GM11168 (cell line): ENCODE measurements around the gene RNF13.

Experiments used
- in situ Hi-C: fragments of 300-500 bp; cut with MboI; formaldehyde crosslinking; loops from one replicate; pipeline ENCODE4 v1.12.0; 2022; ENCODE audit warnings: low sequenced_read_pairs; ENCODE audit not compliant: unreplicated experiment

RNF13 gene

DNA sequence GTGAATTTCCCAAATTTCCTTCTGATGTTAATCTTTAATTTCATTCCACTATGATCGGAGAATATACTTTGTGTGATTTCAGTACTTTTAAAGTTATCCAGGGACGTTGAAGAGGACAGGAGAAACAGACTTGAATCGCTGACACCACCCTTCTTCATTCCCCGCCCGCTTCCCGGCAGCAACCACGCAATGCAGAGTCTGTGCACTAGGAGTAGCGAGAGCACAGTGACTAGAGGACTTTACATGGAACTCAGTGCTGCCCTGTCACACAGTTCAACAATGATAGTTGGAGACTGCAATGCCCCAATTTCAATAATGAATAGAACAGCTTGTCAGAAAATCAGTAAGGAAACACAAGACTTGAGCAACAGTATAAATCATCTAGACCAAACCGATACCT lies 73.9 kb downstream of the RNF13 start:
- in situ Hi-C loops = no loop called here

DNA sequence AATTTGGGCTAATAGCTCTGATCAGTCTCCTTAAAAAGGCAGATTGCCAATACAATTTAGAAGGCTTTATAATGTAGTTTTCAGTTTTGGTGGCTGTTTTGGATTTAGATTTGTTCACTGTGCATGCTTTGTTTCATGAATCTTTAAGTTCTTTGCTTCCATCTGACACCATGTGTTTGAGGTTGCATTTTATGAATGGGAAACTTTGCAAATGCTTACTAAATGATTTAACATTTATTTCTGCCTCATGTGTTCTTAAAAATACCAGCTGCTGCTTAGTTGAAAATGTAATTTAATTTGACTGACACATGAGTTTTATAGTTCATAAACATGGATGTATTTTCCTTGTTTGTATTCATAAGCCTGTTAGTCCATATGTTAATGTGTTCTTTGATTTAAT lies 78.6 kb downstream of the RNF13 start:
- in situ Hi-C loops = no loop called here

DNA sequence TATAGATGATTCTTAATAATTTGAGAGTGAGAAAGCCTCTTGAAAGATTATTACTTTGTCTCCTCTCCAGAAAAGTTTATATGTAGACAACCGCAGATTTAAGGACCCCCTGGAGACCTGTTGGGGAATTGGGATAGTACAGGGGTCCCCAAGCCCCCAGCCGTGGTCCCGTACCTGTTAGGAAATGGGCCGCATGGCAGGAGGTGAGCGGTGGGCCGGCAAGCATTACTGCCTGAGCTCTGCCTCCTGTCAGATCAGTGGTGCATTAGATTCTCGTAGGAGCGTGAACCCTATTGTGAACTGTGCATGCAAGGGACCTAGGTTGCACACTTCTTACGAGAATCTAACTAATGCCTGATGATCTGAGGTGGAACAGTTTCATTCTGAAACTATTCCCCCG lies 79.4 kb downstream of the RNF13 start:
- in situ Hi-C loops = no loop called here

GRCh38 chr3:149894205-149894604 lies 81.2 kb downstream of the RNF13 start:
- in situ Hi-C loops = no loop called here

GRCh38 chr3:149895339-149895738 lies 82.3 kb downstream of the RNF13 start:
- in situ Hi-C loops = no loop called here

DNA sequence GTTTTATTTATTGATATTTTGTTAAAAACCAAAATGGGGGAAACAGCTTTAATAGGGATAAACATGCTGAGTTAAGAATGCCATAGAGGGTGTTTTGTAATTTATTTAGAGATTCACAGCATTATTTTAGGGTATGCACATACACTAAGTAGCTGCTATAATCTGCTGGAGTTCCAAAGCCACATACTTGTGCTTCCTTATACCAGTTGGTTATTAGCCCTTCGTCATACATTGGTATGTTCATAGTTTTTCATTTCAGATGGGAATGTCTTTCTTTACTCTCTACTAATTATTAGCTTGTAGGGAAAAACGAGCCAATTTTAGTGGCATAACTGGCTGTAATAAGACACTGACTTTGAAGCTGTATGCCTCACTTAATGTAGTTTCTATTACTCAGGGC lies 82.8 kb downstream of the RNF13 start:
- in situ Hi-C loops = no loop called here

- in situ Hi-C loops = no loop called here
Observed at GRCh38 chr3:149898771-149899170, 85.8 kb downstream of the RNF13 start.

GRCh38 chr3:149900322-149900721 lies 87.3 kb downstream of the RNF13 start:
- in situ Hi-C loops = no loop called here

- in situ Hi-C loops = no loop called here
Observed at GRCh38 chr3:149901770-149902169, 88.8 kb downstream of the RNF13 start.

DNA sequence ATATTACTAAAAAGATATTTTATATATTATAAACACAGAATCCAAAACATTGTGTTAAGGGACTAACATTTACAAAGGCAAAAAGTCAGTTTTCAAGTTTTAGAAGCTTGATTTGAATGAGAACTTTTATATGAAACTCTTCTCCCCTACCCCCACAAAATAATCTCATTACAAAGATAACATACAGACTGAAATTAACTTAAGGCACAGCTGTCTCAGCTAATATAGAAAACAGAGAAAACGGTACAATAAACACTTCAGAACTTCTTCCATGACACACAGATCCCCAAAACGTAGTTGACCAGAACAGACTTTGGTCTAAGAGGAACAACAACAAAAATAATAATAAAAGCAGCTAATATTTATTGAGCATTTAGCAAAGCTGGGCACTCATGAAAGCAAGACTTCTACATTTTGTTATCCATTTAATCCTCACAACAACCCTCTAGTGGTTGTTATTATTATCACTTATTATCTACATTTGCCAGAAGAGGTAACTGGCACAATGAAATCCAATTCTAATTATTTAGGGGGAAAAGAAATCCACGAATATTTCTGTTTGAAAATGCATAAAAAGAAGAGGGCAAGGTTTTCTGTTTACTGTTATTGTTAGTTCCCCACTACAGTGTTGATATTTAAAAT lies 89.6 kb downstream of the RNF13 start:
- in situ Hi-C loops = no loop called here

- in situ Hi-C loops = no loop called here
Observed at GRCh38 chr3:149906036-149906435, 93.0 kb downstream of the RNF13 start.

DNA sequence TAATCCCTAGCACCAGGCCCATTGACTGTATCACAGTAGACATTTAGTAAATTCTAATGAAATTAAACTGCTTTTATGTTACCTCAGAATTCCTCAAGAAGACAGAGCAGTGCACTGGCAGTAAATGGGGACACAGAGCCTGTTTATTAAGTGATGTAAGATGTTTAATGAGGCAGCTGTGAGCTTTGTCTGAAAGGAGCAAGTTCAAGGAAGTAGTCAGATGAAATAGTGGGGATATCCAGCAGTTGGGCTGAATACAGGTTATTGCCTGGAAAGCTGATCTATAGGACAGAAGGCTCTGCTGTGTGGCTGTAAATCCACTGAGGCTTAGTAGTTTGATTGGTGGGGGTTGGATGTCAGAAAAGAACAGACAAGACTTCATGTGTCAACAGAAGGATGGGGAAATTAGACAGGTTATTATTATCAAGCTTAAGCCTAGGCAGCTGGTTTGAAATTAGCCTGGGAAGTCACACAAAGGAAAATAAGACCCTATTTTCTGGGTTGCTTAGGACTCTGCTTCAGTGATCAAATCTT lies 95.5 kb downstream of the RNF13 start:
- in situ Hi-C loops = no loop called here

DNA sequence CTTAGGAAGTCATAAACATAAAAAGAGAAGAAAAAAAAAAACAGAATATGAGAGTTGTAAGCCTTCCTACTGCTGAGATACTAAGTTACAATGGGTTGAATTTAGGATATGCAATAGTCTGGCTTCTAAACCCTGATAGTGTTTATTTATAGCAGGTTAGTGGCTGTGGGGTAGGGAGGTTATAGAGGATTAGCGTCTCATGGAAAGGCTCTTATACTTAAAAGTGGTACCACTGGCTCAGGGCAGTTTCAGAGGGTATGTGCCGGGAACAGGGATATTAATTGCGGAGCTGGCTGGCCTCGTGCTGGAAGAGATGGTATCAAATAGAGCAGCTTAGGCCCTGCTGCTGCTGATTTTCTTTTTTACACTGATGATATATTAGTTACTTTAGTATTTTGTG lies 96.9 kb downstream of the RNF13 start:
- in situ Hi-C loops = no loop called here

- in situ Hi-C loops = no loop called here
Observed at GRCh38 chr3:149917124-149917667, 104.2 kb downstream of the RNF13 start.

GRCh38 chr3:149919509-149919908 lies 106.5 kb downstream of the RNF13 start:
- in situ Hi-C loops = no loop called here

DNA sequence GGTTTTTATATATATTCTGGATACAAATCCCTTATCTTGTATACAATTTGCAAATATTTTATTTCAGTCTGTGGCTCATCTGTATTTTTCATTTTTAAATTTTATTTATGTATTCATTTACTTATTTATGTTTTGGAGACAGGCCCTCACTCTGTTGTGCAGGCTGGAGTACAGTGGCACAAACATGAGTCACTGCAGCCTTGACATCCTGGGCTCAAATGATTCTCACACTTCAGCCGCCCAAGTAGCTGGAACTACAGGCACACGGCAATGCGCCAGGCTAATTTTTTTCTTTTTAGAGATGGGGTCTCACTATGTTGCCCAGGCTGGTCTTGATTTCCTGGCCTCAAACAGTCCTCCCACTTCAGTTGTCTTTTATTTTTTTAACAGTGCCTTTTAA lies 107.1 kb downstream of the RNF13 start:
- in situ Hi-C loops = no loop called here

GRCh38 chr3:149933008-149933407 lies 120.0 kb downstream of the RNF13 start:
- in situ Hi-C loops = no loop called here

DNA sequence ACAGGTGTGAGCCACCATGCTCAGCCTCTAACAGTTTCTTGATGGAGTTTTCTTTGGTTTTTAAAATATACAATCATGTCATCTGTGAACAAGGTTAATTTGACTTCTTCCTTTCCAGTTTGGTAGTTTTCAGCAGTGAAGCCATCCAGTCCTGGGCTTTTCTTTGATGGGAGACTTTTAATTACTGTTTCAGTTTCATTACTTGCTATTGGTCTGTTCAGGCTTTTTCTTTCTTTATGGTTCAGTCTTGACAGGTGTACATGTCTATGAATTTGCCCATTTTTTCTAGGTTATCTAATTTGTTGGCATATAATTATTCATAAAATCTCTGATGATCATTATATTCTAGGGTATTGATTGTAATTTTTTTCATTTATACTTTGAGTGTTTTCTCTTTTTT lies 120.8 kb downstream of the RNF13 start:
- in situ Hi-C loops = no loop called here

DNA sequence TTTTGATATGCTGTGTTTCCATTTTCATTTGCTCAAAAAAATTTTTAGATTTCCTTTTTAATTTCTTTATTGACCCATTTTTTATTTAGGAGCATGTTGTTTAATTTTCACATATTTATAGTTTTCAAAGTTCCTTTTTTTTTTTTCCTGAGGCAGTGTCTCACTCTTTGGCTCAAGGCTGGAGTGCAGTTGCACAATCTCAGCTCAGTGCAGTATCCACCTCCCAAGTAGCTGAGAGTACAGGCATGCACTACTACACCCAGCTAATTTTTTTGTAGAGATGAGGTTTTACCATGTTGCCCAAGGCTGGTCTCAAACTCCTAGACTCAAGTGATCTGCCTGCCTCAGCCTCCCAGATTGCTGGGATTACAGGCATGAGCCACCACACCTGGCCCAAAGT lies 121.5 kb downstream of the RNF13 start:
- in situ Hi-C loops = no loop called here

DNA sequence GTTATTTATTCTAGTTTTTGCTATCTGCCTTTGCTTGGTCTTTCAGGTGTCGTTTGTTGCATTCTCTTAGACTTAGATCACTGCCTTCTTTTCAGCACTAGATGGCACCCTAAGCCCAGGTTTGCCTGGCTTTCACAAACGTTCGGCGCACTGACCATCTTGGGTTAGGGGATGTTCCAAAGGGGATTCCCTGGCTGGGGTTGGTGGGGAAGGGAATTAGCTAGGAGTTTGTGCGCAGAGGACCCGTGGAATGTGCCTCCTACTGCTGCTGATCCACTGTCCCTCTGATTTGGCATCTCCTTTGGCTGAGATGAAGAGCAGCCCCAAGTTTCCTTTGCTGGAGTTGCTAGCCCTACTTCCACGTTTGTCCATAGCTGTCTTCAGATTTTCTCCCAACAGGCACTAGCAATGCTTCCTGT lies 123.8 kb downstream of the RNF13 start:
- in situ Hi-C loops = loop anchor here (5.0 kb wide), 1 partner anchor 250 kb away; no protein-coding TSS in a partner anchor

DNA sequence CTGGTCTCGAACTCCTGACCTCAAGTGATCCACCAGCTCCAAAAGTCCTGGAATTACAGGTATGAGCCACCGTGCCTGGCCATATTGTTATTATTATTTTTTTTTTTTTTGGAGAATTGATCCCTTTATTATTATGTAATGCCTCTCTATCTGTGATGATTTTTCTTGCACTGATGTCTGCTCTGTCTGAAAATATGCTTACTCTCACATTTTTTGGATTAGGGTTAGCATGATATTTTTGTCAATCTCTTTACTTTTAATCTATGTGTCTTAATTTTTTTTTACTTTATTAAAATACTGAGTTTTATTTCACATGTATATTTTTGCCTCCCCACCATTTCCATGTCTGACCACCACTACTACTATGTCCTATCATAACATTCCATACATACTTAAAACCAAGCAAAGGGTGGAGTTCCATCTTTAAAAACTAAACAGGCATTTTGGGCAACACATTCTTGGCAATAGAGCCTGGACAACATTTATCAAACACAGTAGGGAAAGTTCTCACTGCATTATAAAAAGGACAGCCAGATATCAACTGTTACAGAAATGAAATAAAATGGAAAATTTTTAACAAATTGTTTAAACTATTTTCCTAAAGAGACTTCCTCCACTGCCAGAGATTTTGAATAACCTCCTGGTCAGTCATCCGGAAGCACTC lies 125.5 kb downstream of the RNF13 start:
- in situ Hi-C loops = loop anchor here (5.0 kb wide), 1 partner anchor 249 kb away; no protein-coding TSS in a partner anchor

- in situ Hi-C loops = no loop called here
Observed at GRCh38 chr3:149941186-149941585, 128.2 kb downstream of the RNF13 start.
